ENCODE results near the gene LSM14B.

GRCh38 chr20:62146019-62146755, 23.9 kb downstream of the LSM14B start:
- TF ChIP-seq CTCF (IDR thresholded peaks at IDR 0.05) (no peak), STAT6 (CRISPR knock-in tag; conservative IDR thresholded peaks at IDR 0.05; ENCODE audit: low read depth) (no peak), PREB (CRISPR knock-in tag; IDR thresholded peaks at IDR 0.05; ENCODE audit: borderline replicate concordance) (no peak), USF1 (CRISPR knock-in tag; IDR thresholded peaks at IDR 0.05) (no peak)
